ENCODE measurements around the gene MORN5.
"Not testable (repeated sequence)": the region's sequence is repeated elsewhere in the genome, so short reads cannot be mapped to it uniquely, and the experiment has no call there.

DNA sequence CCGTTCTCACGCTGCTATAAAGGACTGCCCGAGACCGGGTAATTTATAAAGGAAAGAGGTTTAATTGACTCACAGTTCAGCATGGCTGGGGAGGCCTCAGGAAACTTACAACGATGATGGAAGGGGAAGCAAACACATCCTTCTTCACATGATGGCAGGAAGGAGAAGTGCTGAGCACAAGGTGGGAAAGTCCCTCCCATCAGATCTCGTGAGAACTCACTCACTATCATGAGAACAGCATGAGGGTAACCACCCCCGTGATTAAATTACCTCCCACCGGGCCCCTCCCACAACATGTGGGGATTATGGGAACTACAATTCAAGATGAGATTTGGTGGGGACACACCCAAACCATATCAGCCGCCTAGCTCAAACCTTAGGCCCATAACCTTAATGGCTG, 42.5 kb upstream of the MORN5 start:
- TF ChIP-seq, protein P1, sequence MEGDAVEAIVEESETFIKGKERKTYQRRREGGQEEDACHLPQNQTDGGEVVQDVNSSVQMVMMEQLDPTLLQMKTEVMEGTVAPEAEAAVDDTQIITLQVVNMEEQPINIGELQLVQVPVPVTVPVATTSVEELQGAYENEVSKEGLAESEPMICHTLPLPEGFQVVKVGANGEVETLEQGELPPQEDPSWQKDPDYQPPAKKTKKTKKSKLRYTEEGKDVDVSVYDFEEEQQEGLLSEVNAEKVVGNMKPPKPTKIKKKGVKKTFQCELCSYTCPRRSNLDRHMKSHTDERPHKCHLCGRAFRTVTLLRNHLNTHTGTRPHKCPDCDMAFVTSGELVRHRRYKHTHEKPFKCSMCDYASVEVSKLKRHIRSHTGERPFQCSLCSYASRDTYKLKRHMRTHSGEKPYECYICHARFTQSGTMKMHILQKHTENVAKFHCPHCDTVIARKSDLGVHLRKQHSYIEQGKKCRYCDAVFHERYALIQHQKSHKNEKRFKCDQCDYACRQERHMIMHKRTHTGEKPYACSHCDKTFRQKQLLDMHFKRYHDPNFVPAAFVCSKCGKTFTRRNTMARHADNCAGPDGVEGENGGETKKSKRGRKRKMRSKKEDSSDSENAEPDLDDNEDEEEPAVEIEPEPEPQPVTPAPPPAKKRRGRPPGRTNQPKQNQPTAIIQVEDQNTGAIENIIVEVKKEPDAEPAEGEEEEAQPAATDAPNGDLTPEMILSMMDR (IDR thresholded peaks at IDR 0.05): not testable (repeated sequence)
- not testable (repeated sequence) for TF ChIP-seq POLR2A (IDR thresholded peaks at IDR 0.05)

All from testis (tissue), 2 donors.